HUES6 (cell line): ENCODE results near the gene PHACTR1.

Source experiments
- H3K27ac ChIP-seq: 2 replicates; pipeline ENCODE4 v1.7.0; 2013; ENCODE audit warnings: low read depth, mild to moderate bottlenecking, low read length, inconsistent platforms
- H3K27me3 ChIP-seq: 2 replicates; pipeline ENCODE4 v1.6.1; 2013; ENCODE audit warnings: low read length; ENCODE audit not compliant: control insufficient read depth, insufficient read depth
- H3K36me3 ChIP-seq: 2 replicates; pipeline ENCODE4 v1.6.1; 2013; ENCODE audit warnings: low read length; ENCODE audit not compliant: control insufficient read depth, insufficient read depth
- H3K4me1 ChIP-seq: 2 replicates; pipeline ENCODE4 v1.6.1; 2013; ENCODE audit warnings: low read length; ENCODE audit not compliant: control insufficient read depth, insufficient read depth
- H3K4me3 ChIP-seq: 2 replicates; pipeline ENCODE4 v1.5.1; 2013; ENCODE audit warnings: low read depth, low read length
- H3K9ac ChIP-seq: one replicate; pipeline ENCODE4 v1.6.1; 2013; ENCODE audit warnings: mild to moderate bottlenecking, low read length
- H3K9me3 ChIP-seq: 2 replicates; pipeline ENCODE4 v1.6.1; 2013; ENCODE audit warnings: low read depth, low read length; ENCODE audit not compliant: control insufficient read depth, insufficient read depth

PHACTR1 gene

GRCh38 chr6:13287104-13287503 lies 570.5 kb downstream of the PHACTR1 start:
- no peaks in the 10 kb centered on the region for H3K27me3 ChIP-seq
- H3K9ac ChIP-seq = no peak overlapping the region
- H3K27ac ChIP-seq = no peak overlapping the region
- no peak overlapping the region for H3K4me3 ChIP-seq
- H3K4me1 ChIP-seq = no peaks in the 10 kb centered on the region
- H3K9me3 ChIP-seq = peaks cover 24% of the 10 kb centered on the region
- H3K36me3 ChIP-seq = peaks cover 30% of the 10 kb centered on the region

- no peak overlapping the region for H3K4me3 ChIP-seq
- H3K27me3 ChIP-seq = no peaks in the 10 kb centered on the region
- H3K36me3 ChIP-seq = peaks cover 40% of the 10 kb centered on the region
- no peak overlapping the region for H3K27ac ChIP-seq
- H3K4me1 ChIP-seq = no peaks in the 10 kb centered on the region
- peaks cover 24% of the 10 kb centered on the region for H3K9me3 ChIP-seq
- no peak overlapping the region for H3K9ac ChIP-seq
Measured at GRCh38 chr6:13288481-13288880, 571.9 kb downstream of the PHACTR1 start.

GRCh38 chr6:13288969-13289391 lies 572.4 kb downstream of the PHACTR1 start:
- peaks cover 24% of the 10 kb centered on the region for H3K9me3 ChIP-seq
- H3K4me3 ChIP-seq = no peak overlapping the region
- no peaks in the 10 kb centered on the region for H3K27me3 ChIP-seq
- peaks cover 44% of the 10 kb centered on the region for H3K36me3 ChIP-seq
- H3K9ac ChIP-seq = no peak overlapping the region
- H3K27ac ChIP-seq = no peak overlapping the region
- H3K4me1 ChIP-seq = no peaks in the 10 kb centered on the region

GRCh38 chr6:13289789-13290318 lies 573.3 kb downstream of the PHACTR1 start:
- Histone ChIP-seq H3K4me1 (no peaks in the 10 kb centered on the region), H3K36me3 (peaks cover 53% of the 10 kb centered on the region), H3K9ac (no peak overlapping the region), H3K9me3 (peaks cover 24% of the 10 kb centered on the region), H3K4me3 (no peak overlapping the region), H3K27ac (no peak overlapping the region), H3K27me3 (no peaks in the 10 kb centered on the region)

- H3K9me3 ChIP-seq = peaks cover 24% of the 10 kb centered on the region
- no peak overlapping the region for H3K9ac ChIP-seq
- no peak overlapping the region for H3K27ac ChIP-seq
- no peaks in the 10 kb centered on the region for H3K4me1 ChIP-seq
- H3K36me3 ChIP-seq = peaks cover 58% of the 10 kb centered on the region
- H3K4me3 ChIP-seq = no peak overlapping the region
- H3K27me3 ChIP-seq = no peaks in the 10 kb centered on the region
Measured at GRCh38 chr6:13290335-13290734, 573.8 kb downstream of the PHACTR1 start.

- no peaks in the 10 kb centered on the region for H3K27me3 ChIP-seq
- H3K9ac ChIP-seq = no peak overlapping the region
- 0 out of 2 replicates have a peak, but pooled peaks cover 9% of the 10 kb centered on the region for H3K9me3 ChIP-seq
- peaks cover 66% of the 10 kb centered on the region for H3K36me3 ChIP-seq
- no peak overlapping the region for H3K4me3 ChIP-seq
- H3K4me1 ChIP-seq = no peaks in the 10 kb centered on the region
- H3K27ac ChIP-seq = no peak overlapping the region
Measured at GRCh38 chr6:13292774-13293173, 576.2 kb downstream of the PHACTR1 start.

- Histone ChIP-seq H3K36me3 (peaks cover 67% of the 10 kb centered on the region), H3K27ac (no peak overlapping the region), H3K4me3 (no peak overlapping the region), H3K9me3 (no peaks in the 10 kb centered on the region), H3K4me1 (no peaks in the 10 kb centered on the region), H3K9ac (no peak overlapping the region), H3K27me3 (no peaks in the 10 kb centered on the region)
Measured at GRCh38 chr6:13294499-13295069, 578.0 kb downstream of the PHACTR1 start.

GRCh38 chr6:13295576-13295975 lies 579.0 kb downstream of the PHACTR1 start:
- Histone ChIP-seq H3K9ac (no peak overlapping the region), H3K36me3 (peaks cover 70% of the 10 kb centered on the region), H3K4me1 (no peaks in the 10 kb centered on the region), H3K9me3 (no peaks in the 10 kb centered on the region), H3K27me3 (no peaks in the 10 kb centered on the region), H3K27ac (no peak overlapping the region), H3K4me3 (no peak overlapping the region)

- Histone ChIP-seq H3K36me3 (peaks cover 78% of the 10 kb centered on the region), H3K4me1 (no peaks in the 10 kb centered on the region), H3K27me3 (no peaks in the 10 kb centered on the region), H3K4me3 (no peak overlapping the region), H3K9me3 (no peaks in the 10 kb centered on the region), H3K27ac (no peak overlapping the region), H3K9ac (no peak overlapping the region)
Measured at GRCh38 chr6:13296536-13296997, 580.0 kb downstream of the PHACTR1 start.

- Histone ChIP-seq H3K27ac (no peak overlapping the region), H3K9ac (no peak overlapping the region), H3K4me1 (no peaks in the 10 kb centered on the region), H3K4me3 (no peak overlapping the region), H3K27me3 (no peaks in the 10 kb centered on the region), H3K36me3 (peaks cover 80% of the 10 kb centered on the region), H3K9me3 (no peaks in the 10 kb centered on the region)
Measured at GRCh38 chr6:13297391-13297790, 580.8 kb downstream of the PHACTR1 start.

GRCh38 chr6:13298446-13298845 lies 581.9 kb downstream of the PHACTR1 start:
- Histone ChIP-seq H3K9me3 (no peaks in the 10 kb centered on the region), H3K9ac (no peak overlapping the region), H3K36me3 (peaks cover 82% of the 10 kb centered on the region), H3K4me1 (no peaks in the 10 kb centered on the region), H3K27me3 (no peaks in the 10 kb centered on the region), H3K4me3 (no peak overlapping the region), H3K27ac (no peak overlapping the region)
